Caco-2 (cell line): ENCODE measurements around the gene BTLA. TPM values are rescaled to one million over a fixed set of nuclear protein-coding genes. Genes with fewer than 3 reads are reported as not detected.

ENCODE experiments used
- BruUV-seq: library from RNA; stranded (reverse); fragments of 400-500 nt; replicated peaks from 2 replicates; lab custom pipeline; 2021; lab: Mats Ljungman, UMichigan
- CTCF ChIA-PET: fragments of 300-600 bp; sonication (Branson Sonifier 250); formaldehyde crosslinking; loops from one replicate; lab custom pipeline; 2022; ENCODE audit warnings: antibody characterized with exemption; lab: Charles Lee
- POLR2A ChIA-PET: fragments of 300-600 bp; sonication (Branson Sonifier 250); formaldehyde crosslinking; loops from one replicate; lab custom pipeline; 2022; ENCODE audit warnings: antibody characterized with exemption; lab: Charles Lee
- DNase-seq, 2 experiments: peaks; one replicate each; pipeline versions ENCODE4 v3.0.0 to v3.0.0-alpha.2; 2020 to 2022
- H3K27me3 ChIP-seq: replicated peaks from 2 replicates; pipeline ENCODE4 v1.6.0; 2011; ENCODE audit warnings: low read length; ENCODE audit not compliant: control insufficient read depth, insufficient read depth
- H3K36me3 ChIP-seq: 2 replicates; pipeline ENCODE4 v1.5.1; 2011; ENCODE audit warnings: low read length; ENCODE audit not compliant: control insufficient read depth, insufficient read depth
- H3K4me1 ChIP-seq: fragments of 250-450 bp; sonication (Bioruptor Pico); 2 replicates; pipeline ENCODE4 v1.5.1; 2020; ENCODE audit warnings: mild to moderate bottlenecking
- H3K4me3 ChIP-seq: 2 replicates; pipeline ENCODE4 v1.5.1; 2011; ENCODE audit warnings: low read depth, mild to moderate bottlenecking, control low read depth, low read length
- H3K9me3 ChIP-seq: fragments of 250-450 bp; sonication (Bioruptor Pico); 2 replicates; pipeline ENCODE4 v1.5.1; 2020; ENCODE audit warnings: mild to moderate bottlenecking, moderate library complexity
- H3K27ac Mint-ChIP-seq: one replicate; pipeline ENCODE4 v1.8.0; 2022; ENCODE audit warnings: mixed read lengths; ENCODE audit not compliant: unreplicated experiment
- H3K27me3 Mint-ChIP-seq: one replicate; pipeline ENCODE4 v1.8.0; 2022; ENCODE audit warnings: mixed read lengths; ENCODE audit not compliant: insufficient read depth, unreplicated experiment
- H3K36me3 Mint-ChIP-seq: one replicate; pipeline ENCODE4 v1.8.0; 2022; ENCODE audit warnings: mild to moderate bottlenecking, mixed read lengths; ENCODE audit not compliant: insufficient read depth, unreplicated experiment
- H3K4me1 Mint-ChIP-seq: one replicate; pipeline ENCODE4 v1.8.0; 2022; ENCODE audit warnings: low read depth, mixed read lengths; ENCODE audit not compliant: unreplicated experiment
- H3K4me3 Mint-ChIP-seq: one replicate; pipeline ENCODE4 v1.8.0; 2022; ENCODE audit warnings: mild to moderate bottlenecking, moderate library complexity, mixed read lengths; ENCODE audit not compliant: unreplicated experiment
- H3K9me3 Mint-ChIP-seq: one replicate; pipeline ENCODE4 v1.8.0; 2022; ENCODE audit warnings: mixed read lengths; ENCODE audit not compliant: unreplicated experiment
- intact Hi-C: fragments of 100-400 bp; cut with micrococcal nuclease; formaldehyde crosslinking; loops from one replicate; pipeline ENCODE4 v1.10.0; 2022; ENCODE audit not compliant: unreplicated experiment
- total RNA-seq: library from RNA; stranded (reverse); gene quantifications from 2 replicates; pipeline ENCODE4 v1.2.3, GENCODE V29; 2022
- TF ChIP-seq, protein P1 (sequence below), 2 experiments: fragments of 200-600 bp in 1 of 2; IDR thresholded peaks; 1 replicate in 1 of 2; 2 replicates in 1 of 2; pipeline versions ENCODE4 v1.5.1 to v1.8.0; 2011 to 2022; ENCODE audit warnings: antibody characterized with exemption in 1 of 2, control low read depth in 1 of 2, inconsistent platforms in 1 of 2, low read depth in 1 of 2, low read length in 1 of 2, mild to moderate bottlenecking in 1 of 2, moderate library complexity in 1 of 2; ENCODE audit not compliant: insufficient read depth in 1 of 2, severe bottlenecking in 1 of 2, unreplicated experiment in 1 of 2

The BTLA gene
- total RNA-seq, 1 experiment from 2014 or later, result not detected

DNA sequence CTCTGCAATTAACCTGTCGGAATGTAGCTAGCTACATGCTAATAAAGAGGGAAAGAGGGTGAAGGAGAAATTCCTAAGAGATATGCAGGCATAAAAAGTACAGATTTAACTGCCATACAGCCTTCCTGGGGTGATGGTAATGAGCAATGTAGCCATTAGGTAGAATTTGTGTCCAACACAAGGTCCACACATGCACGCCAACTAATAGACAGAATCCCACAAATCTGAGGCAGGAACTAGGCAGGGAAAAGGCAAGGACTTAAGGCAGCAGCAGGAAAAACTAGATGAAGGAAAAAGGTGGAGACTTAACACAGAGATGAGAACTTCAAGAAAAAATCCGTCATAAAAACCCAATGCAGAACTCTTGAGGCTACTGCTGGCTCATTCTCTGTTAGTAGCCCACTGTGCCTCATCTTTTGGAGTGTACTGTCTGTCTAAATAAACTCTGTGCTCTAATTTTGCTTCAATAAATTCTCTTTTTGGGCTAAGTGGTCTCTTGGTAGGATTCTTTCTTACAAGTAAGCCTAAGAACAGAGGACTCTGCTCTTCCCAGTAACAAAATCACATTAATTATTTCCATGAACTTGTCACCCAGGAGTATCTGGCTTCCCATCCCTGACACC is 81.5 kb downstream of the BTLA start:
- H3K9me3 ChIP-seq, result no peaks in the 10 kb centered on the region
- no TSS peak for BruUV-seq
- Mint-ChIP-seq H3K9me3 (peaks cover 11% of the 10 kb centered on the region), H3K36me3 (no peaks in the 10 kb centered on the region), H3K27ac (no peak overlapping the region), H3K27me3 (no peaks in the 10 kb centered on the region), H3K4me1 (no peaks in the 10 kb centered on the region), H3K4me3 (no peak overlapping the region)
- DNase-seq, result no peak
- no peaks in the 10 kb centered on the region for H3K36me3 ChIP-seq
- no peak overlapping the region for H3K4me3 ChIP-seq
- H3K27me3 ChIP-seq, result no peaks in the 10 kb centered on the region
- POLR2A ChIA-PET, result no interaction called here
- TF ChIP-seq, protein P1, sequence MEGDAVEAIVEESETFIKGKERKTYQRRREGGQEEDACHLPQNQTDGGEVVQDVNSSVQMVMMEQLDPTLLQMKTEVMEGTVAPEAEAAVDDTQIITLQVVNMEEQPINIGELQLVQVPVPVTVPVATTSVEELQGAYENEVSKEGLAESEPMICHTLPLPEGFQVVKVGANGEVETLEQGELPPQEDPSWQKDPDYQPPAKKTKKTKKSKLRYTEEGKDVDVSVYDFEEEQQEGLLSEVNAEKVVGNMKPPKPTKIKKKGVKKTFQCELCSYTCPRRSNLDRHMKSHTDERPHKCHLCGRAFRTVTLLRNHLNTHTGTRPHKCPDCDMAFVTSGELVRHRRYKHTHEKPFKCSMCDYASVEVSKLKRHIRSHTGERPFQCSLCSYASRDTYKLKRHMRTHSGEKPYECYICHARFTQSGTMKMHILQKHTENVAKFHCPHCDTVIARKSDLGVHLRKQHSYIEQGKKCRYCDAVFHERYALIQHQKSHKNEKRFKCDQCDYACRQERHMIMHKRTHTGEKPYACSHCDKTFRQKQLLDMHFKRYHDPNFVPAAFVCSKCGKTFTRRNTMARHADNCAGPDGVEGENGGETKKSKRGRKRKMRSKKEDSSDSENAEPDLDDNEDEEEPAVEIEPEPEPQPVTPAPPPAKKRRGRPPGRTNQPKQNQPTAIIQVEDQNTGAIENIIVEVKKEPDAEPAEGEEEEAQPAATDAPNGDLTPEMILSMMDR (IDR thresholded peaks at IDR 0.05; ENCODE audit: insufficient read depth in 1 of 2, low read depth in 1 of 2, low read length in 1 of 2, severe bottlenecking in 1 of 2, unreplicated experiment in 1 of 2), result no peak
- no peaks in the 10 kb centered on the region for H3K4me1 ChIP-seq
- CTCF ChIA-PET, result no interaction called here
- intact Hi-C loops, result no loop called here

DNA sequence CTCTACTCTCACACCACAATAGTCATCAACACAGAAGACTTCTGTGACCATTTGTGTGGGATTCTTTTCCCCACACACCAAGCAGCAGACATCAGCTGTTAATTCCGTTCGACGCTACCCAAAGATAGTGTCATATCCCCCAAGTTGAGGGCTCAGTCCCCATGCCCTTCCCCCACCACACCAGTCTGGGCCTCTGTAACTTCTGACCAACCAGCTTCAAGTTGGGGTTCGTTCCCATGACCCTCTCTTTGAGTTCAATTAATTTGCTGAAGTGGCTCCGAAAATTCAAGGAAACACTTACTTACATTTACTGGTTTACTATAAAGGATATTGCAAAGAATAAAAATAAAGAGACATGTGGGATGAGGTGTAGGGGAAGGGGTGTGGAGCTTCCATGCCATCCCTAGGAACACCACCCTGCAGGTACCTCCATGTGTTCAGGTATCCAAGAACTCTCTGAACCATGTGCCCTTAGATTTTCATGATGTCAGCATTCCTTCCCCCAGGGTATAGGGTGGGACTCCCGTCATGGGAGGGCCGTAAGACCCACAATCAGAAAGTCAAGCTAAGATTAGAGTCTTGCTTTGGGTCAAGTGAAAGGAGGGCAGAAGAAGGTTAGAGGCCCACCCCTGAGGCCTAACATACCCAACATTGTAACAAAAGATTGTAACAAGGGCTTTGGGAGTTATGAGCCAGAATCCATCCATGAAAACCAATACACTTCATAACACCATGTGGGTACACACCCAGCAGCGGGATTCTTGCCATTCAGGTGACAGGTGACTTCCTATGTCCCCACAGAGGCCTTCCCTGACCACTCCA is 82.7 kb downstream of the BTLA start:
- no TSS peak for BruUV-seq
- Histone ChIP-seq H3K27me3 (no peaks in the 10 kb centered on the region), H3K9me3 (no peaks in the 10 kb centered on the region), H3K4me3 (no peak overlapping the region), H3K36me3 (no peaks in the 10 kb centered on the region), H3K4me1 (no peaks in the 10 kb centered on the region)
- H3K27me3 Mint-ChIP-seq, result no peaks in the 10 kb centered on the region
- no peak overlapping the region for H3K4me3 Mint-ChIP-seq
- H3K27ac Mint-ChIP-seq, result no peak overlapping the region
- TF ChIP-seq, protein P1 (IDR thresholded peaks at IDR 0.05; ENCODE audit: insufficient read depth in 1 of 2, low read depth in 1 of 2, low read length in 1 of 2, severe bottlenecking in 1 of 2, unreplicated experiment in 1 of 2), result no peak
- intact Hi-C loops, result no loop called here
- no peak for DNase-seq
- H3K36me3 Mint-ChIP-seq, result no peaks in the 10 kb centered on the region
- peaks cover 11% of the 10 kb centered on the region for H3K9me3 Mint-ChIP-seq
- ChIA-PET POLR2A (no interaction called here), CTCF (no interaction called here)
- H3K4me1 Mint-ChIP-seq, result peaks cover 2% of the 10 kb centered on the region

GRCh38 chr3:112415390-112415789 is 83.9 kb downstream of the BTLA start:
- DNase-seq, result no peak
- Histone ChIP-seq H3K9me3 (no peaks in the 10 kb centered on the region), H3K4me3 (no peak overlapping the region), H3K36me3 (no peaks in the 10 kb centered on the region), H3K4me1 (no peaks in the 10 kb centered on the region), H3K27me3 (no peaks in the 10 kb centered on the region)
- Mint-ChIP-seq H3K4me3 (no peak overlapping the region), H3K27ac (no peak overlapping the region), H3K4me1 (peaks cover 8% of the 10 kb centered on the region), H3K9me3 (peaks cover 11% of the 10 kb centered on the region), H3K36me3 (no peaks in the 10 kb centered on the region), H3K27me3 (no peaks in the 10 kb centered on the region)
- CTCF ChIA-PET, result no interaction called here
- TF ChIP-seq, protein P1 (IDR thresholded peaks at IDR 0.05; ENCODE audit: insufficient read depth in 1 of 2, low read depth in 1 of 2, low read length in 1 of 2, severe bottlenecking in 1 of 2, unreplicated experiment in 1 of 2), result no peak
- BruUV-seq, result no TSS peak
- POLR2A ChIA-PET, result no interaction called here
- intact Hi-C loops, result no loop called here

Other genes with a start within 250 kb of the BTLA start
- gene SLC9C1, start 205.3 kb downstream of the BTLA start, total RNA-seq, result 0.23 TPM in 1 of 2 replicates, not detected in the other
- 0.45 and 0.51 TPM in 2 replicates for gene CD200, start 166.3 kb downstream of the BTLA start, total RNA-seq
- gene ATG3, start 62.5 kb upstream of the BTLA start, total RNA-seq, result 50.7 and 52.3 TPM in 2 replicates
- gene SLC35A5, start 62.6 kb upstream of the BTLA start, total RNA-seq, result 18.6 and 19.1 TPM in 2 replicates
- gene CCDC80, start 141.7 kb upstream of the BTLA start, total RNA-seq, result 19.4 and 26.2 TPM in 2 replicates